ENCODE results near the gene WIPF1.
A peak's percentile ranks its signal among the peaks of the same experiment; 100 is the strongest.

WIPF1 gene

GRCh38 chr2:174618179-174618578 lies 20.6 kb upstream of the WIPF1 start:
- no peak for DNase-seq (ENCODE audit: low read depth)

- DNase-seq (ENCODE audit: low read depth): no peak
Observed at GRCh38 chr2:174617718-174618117, 20.1 kb upstream of the WIPF1 start.

GRCh38 chr2:174617120-174617519 lies 19.5 kb upstream of the WIPF1 start:
- DNase-seq (ENCODE audit: low read depth): peak; percentile 63

GRCh38 chr2:174615871-174616436 lies 18.4 kb upstream of the WIPF1 start:
- DNase-seq (ENCODE audit: low read depth): peak; percentile 22

DNA sequence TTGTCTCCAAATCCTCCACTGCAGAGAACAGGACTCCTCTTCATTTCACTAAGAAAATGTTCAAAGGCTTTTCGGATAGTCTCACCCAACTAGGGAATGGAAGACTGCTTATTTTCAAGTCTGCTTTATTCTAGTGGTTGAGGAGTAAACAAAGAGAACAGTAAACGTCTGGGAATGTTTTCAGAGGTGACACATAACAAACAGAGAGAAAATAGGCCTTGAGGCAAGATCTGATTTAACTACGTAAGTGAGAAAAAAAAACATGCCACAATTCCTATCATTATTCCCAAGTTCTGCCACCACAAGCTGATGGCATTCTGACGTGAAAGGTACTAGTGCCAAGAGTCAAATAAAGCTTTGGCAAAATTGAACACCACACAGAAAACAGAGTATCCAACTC lies 16.7 kb upstream of the WIPF1 start:
- peak; percentile 86 for DNase-seq (ENCODE audit: low read depth)

DNA sequence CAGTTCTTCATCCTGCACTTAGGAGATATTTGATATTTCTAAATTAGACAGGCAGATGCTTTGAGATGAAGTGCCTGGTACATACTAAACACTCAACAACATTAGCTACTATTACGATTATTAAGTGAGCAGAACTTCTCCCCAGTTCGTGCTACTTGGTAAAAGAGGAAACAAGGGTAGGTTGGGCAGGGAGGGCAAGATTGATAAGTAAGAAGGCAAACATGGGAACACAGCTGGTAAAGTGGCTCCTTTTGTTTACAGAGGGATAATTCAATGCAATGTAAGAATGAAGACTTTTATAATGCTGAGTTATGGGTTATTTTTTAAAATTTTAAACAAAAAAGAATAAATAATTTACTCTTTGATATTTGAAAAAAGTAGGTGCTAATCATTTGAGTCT lies 15.9 kb upstream of the WIPF1 start:
- DNase-seq (ENCODE audit: low read depth): no peak

DNA sequence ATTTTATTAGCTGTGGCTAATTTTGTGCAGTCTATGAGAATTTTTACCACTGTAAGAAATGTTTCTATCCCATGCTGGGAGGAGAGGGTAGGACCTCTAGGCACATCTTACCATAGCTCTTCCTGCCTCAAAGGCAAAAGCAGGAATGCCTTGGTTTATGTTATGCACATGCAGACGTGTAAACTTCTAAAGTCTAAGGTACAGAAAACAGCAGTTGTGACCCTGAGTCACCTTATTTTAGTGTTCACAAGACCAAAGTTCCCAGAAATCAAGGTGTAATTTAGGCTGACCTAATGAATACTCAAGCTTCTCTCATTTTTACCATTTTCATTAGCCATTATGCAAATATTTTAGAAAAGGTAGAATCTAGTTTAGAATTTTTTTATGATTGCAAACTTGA lies 15.4 kb upstream of the WIPF1 start:
- DNase-seq (ENCODE audit: low read depth): no peak

GRCh38 chr2:174611854-174612253 lies 14.2 kb upstream of the WIPF1 start:
- no peak for DNase-seq (ENCODE audit: low read depth)

DNA sequence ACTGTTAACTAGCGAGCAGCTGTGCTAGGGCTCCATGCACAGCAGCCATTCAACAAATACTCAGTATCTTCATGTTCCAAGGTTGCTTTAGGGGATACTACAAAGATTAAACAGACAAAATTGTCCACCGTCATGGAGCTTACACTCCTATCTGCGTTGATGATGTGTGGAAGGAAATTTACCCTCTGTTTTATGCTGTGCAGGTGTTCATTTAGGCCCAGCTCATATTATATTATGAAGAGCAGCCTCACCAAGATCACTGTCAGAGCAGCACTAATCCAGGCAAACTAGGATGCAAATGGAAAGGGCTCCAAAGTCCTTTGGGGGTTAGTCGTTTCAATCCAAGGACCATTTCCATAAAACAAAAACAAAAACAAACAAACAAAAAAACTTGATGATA lies 13.4 kb upstream of the WIPF1 start:
- no peak for DNase-seq (ENCODE audit: low read depth)

DNA sequence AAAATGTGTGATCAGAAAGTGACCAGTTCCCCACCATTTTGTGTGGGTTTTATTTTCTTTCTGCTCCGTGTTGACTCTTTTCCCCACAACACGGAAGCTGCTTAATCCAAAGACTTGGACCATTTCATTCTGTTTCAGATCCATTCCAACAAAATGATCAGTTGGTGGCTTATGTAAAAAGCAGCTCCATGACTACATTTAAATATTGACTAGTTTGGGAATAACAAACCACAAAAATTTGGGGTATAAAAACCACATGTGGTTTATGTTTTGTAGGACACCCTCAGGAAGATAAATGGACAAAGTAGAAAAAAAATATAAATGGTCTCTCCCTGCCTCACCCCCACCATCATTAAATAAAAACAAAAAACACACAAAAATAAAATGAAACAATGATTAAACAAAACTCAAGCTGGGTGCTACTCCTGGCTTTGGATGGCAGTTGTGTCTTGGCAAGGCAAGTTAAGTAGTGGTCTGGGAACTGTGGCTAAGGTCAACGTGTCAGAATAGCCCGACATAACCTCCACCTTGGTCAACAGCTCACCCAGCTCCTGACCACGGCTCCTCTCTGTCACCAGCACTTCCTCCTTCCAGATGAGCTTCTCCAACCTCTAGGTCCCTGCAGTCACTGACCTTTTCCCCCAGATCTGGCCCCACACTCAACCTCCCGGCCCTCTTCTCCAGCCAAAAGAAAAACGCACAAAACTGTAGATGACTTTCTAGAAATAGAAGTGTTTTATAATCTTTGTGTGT lies 12.8 kb upstream of the WIPF1 start:
- peak; percentile 23 for DNase-seq (ENCODE audit: low read depth)

DNA sequence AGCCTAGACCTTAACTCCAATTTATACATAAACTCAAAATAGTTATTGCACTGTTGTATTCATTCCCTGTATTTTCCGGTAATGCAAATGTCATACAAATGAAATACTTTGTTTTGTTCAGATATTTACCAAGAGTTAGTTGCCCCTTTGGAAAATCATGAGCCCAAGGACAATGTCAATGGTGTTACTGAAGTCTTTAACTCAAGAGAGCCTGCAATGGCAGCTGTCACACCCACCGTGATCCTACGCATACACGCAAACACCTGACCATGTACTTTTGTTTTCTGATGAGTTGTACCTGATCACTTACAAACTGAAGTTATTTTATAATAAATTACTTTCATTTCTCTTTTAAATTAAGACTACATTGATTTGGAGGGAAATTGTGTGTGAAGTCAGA lies 11.7 kb upstream of the WIPF1 start:
- no peak for DNase-seq (ENCODE audit: low read depth)

- no peak for DNase-seq (ENCODE audit: low read depth)
Observed at GRCh38 chr2:174608866-174609214, 11.2 kb upstream of the WIPF1 start.

DNA sequence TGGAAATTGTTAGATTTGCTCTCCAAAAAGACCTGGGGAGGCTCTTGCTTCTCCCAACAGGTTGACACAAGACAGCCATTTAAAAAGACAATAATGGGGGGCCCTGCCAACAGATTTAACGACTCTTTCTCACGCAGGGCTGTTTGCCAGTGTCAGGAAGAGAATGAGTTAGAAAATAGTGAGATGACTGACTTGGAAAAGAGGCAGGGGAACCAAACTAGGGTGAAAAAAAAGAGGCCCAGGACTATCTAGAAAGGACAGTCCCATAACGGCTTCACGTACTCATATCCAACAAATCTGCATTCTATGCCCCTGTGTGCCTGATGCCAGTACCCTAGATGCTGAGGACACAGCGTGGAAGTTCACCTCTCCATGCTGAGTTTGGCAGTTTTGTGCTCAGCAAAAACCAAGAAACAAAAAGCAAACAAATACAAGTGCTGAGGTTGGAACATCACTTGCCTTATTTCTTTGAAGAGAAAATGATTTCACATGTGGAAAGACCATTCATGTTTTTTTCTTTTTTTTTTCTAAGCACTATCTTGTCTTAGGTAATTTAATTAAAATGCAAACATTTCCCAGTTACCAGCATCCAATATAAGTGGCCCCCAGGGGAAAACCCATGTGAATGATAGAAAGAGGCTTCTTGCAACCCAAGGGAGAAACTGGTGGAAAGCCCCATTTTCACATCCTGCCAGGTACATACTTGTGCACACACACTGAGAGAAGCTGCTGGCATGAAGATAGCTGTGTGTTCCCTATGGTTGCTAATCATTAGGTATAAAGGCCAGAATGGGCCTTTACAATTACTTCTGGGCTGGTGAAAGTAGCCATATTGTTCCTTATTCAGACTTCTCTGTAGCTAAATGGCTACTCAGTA lies 10.6 kb upstream of the WIPF1 start:
- no peak for DNase-seq (ENCODE audit: low read depth)

GRCh38 chr2:174607584-174607983 lies 10.0 kb upstream of the WIPF1 start:
- DNase-seq (ENCODE audit: low read depth): no peak

GRCh38 chr2:174606336-174606735 lies 8.7 kb upstream of the WIPF1 start:
- peak; percentile 88 for DNase-seq (ENCODE audit: low read depth)

- peak; percentile 61 for DNase-seq (ENCODE audit: low read depth)
Observed at GRCh38 chr2:174605687-174606086, 8.1 kb upstream of the WIPF1 start.

- peak; percentile 42 for DNase-seq (ENCODE audit: low read depth)
Observed at GRCh38 chr2:174603280-174603679, 5.7 kb upstream of the WIPF1 start.

DNA sequence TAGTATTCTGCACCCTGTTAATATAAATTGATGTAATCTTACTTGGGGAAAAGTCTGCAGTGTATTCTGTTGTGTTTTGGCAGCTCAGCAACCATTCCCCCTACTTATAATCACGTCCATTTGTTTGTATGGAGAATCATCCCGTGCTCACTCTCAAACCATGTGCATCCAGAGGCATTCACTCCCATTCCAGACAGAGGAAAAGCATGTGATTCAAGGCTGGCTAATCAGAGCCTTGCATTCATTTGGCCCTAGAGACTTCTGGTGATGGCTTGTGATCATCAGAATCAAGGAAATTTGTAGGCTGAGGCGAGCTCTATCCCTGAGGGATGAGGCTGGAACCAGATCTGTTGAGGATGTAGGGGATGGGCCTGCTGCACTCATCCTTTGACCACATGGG lies 5.1 kb upstream of the WIPF1 start:
- no peak for DNase-seq (ENCODE audit: low read depth)

- DNase-seq (ENCODE audit: low read depth): no peak
Observed at GRCh38 chr2:174600349-174600748, 2.7 kb upstream of the WIPF1 start.

GRCh38 chr2:174599310-174599921 lies 1.8 kb upstream of the WIPF1 start:
- no peak for DNase-seq (ENCODE audit: low read depth)

- DNase-seq (ENCODE audit: low read depth): no peak
Observed at GRCh38 chr2:174597009-174597344, 627 bp downstream of the WIPF1 start.

GRCh38 chr2:174595891-174596397 lies 1.7 kb downstream of the WIPF1 start:
- DNase-seq (ENCODE audit: low read depth): no peak
